AG04449 (cell line): ENCODE data around the gene MAN2A2.
A peak's percentile ranks its signal among the peaks of the same experiment; 100 is the strongest.

ENCODE experiments used
- CTCF ChIA-PET: fragments of 350-600 bp; formaldehyde crosslinking; extraction: SDS; loops from one replicate; lab custom pipeline; 2021; ENCODE audit warnings: antibody characterized with exemption; lab: Yijun Ruan, JAX
- POLR2A ChIA-PET: fragments of 400-600, 350-600 bp; formaldehyde crosslinking; extraction: SDS; loops from one replicate; lab custom pipeline; 2020; ENCODE audit warnings: antibody characterized with exemption, inconsistent platforms; lab: Yijun Ruan, JAX
- DNase-seq: peaks from one replicate; pipeline ENCODE4 v3.0.0-alpha.2; 2010; ENCODE audit warnings: low read depth, low spot score
- H3K4me3 ChIP-seq: 2 replicates; pipeline ENCODE4 v1.5.1; 2011; ENCODE audit warnings: low read depth, mild to moderate bottlenecking, control low read depth, low read length
- CTCF ChIP-seq: IDR thresholded peaks from one replicate; pipeline ENCODE4 v1.5.1; 2011; ENCODE audit warnings: mild to moderate bottlenecking, moderate library complexity, low read length, control low read depth, inconsistent platforms; ENCODE audit not compliant: insufficient read depth; ENCODE audit errors: missing control alignments

MAN2A2 gene

GRCh38 chr15:90870354-90871138 lies 32.6 kb upstream of the MAN2A2 start:
- peak overlapping the region; percentile 72 for H3K4me3 ChIP-seq
- ChIA-PET POLR2A (no interaction called here), CTCF (interaction anchor here (0.7 to 4.3 kb wide), 4 partner anchors 15 to 63 kb away, joined by 3 to 32 read pairs (median 7); partner anchors contain the start of genes FES and HDDC3)
- TF ChIP-seq CTCF = no peak
- no peak for DNase-seq

GRCh38 chr15:90871139-90871715 lies 31.9 kb upstream of the MAN2A2 start:
- peak overlapping the region; percentile 72 for H3K4me3 ChIP-seq
- no peak for TF ChIP-seq CTCF
- DNase-seq = no peak
- POLR2A ChIA-PET = no interaction called here
- CTCF ChIA-PET = interaction anchor here (0.9 to 4.3 kb wide), 3 partner anchors 14 to 62 kb away, joined by 3 to 32 read pairs (median 11); partner anchors contain the start of genes FES and HDDC3

- ChIA-PET POLR2A (no interaction called here), CTCF (interaction anchor here (2.1 to 4.3 kb wide), 2 partner anchors 13 to 61 kb away, joined by 11 to 32 read pairs; partner anchors contain the start of genes FES and HDDC3)
- DNase-seq = no peak
Observed at GRCh38 chr15:90871716-90872485, 31.2 kb upstream of the MAN2A2 start.

GRCh38 chr15:90872486-90873184 lies 30.5 kb upstream of the MAN2A2 start:
- CTCF ChIA-PET = interaction anchor here (1.5 to 2.2 kb wide), 2 partner anchors 13 to 553 kb away, joined by 3 to 38 read pairs; partner anchors contain the start of gene FES
- POLR2A ChIA-PET = interaction anchor here (1.0 kb wide), 1 partner anchor 72 kb away, joined by 3 read pairs; no protein-coding TSS in a partner anchor
- TF ChIP-seq CTCF = no peak
- peak; percentile 31 for DNase-seq
- peak overlapping the region; percentile 72 for H3K4me3 ChIP-seq

More at GRCh38 chr15:90871716-90872485, 31.2 kb upstream of the MAN2A2 start:
- no peak for TF ChIP-seq CTCF
- peak overlapping the region; percentile 72 for H3K4me3 ChIP-seq

- TF ChIP-seq CTCF = no peak
- peak overlapping the region; percentile 72 for H3K4me3 ChIP-seq
- DNase-seq = no peak
- CTCF ChIA-PET = interaction anchor here (1.3 to 2.2 kb wide), 3 partner anchors 12 to 553 kb away, joined by 3 to 38 read pairs (median 4); partner anchors contain the start of gene FES
- POLR2A ChIA-PET = interaction anchor here (0.6 kb wide), 1 partner anchor 29 kb away, joined by 3 read pairs; no protein-coding TSS in a partner anchor
Observed at GRCh38 chr15:90873488-90873997, 29.6 kb upstream of the MAN2A2 start.
